Suppressor macrophage (primary cell): ENCODE measurements around the gene ZNF507.
"Not testable (repeated sequence)": the region's sequence is repeated elsewhere in the genome, so short reads cannot be mapped to it uniquely, and the experiment has no call there.

Source experiments
- DNase-seq, 4 experiments: peaks; one replicate each; pipeline ENCODE4 v3.0.0-alpha.2; 2020 to 2022

The ZNF507 gene

GRCh38 chr19:32368787-32369186, 23.4 kb downstream of the ZNF507 start:
- no peak for DNase-seq

- no peak for DNase-seq
Observed at GRCh38 chr19:32372726-32373517, 27.5 kb downstream of the ZNF507 start.

- DNase-seq, result no peak
Observed at GRCh38 chr19:32373585-32374295, 28.3 kb downstream of the ZNF507 start.

- DNase-seq, result not testable (repeated sequence)
Observed at GRCh38 chr19:32374362-32374761, 29.0 kb downstream of the ZNF507 start.

- DNase-seq, result not testable (repeated sequence)
Observed at GRCh38 chr19:32377088-32377487, 31.7 kb downstream of the ZNF507 start.

GRCh38 chr19:32380269-32380668, 34.9 kb downstream of the ZNF507 start:
- no peak for DNase-seq

GRCh38 chr19:32387701-32388392, 42.4 kb downstream of the ZNF507 start:
- no peak for DNase-seq

- DNase-seq, result no peak
Observed at GRCh38 chr19:32388393-32388855, 43.0 kb downstream of the ZNF507 start.

GRCh38 chr19:32392901-32393300, 47.5 kb downstream of the ZNF507 start:
- DNase-seq, result no peak

GRCh38 chr19:32396046-32396652, 50.7 kb downstream of the ZNF507 start:
- DNase-seq, result no peak

GRCh38 chr19:32397671-32398101, 52.3 kb downstream of the ZNF507 start:
- DNase-seq, result no peak

GRCh38 chr19:32401992-32402391, 56.6 kb downstream of the ZNF507 start:
- DNase-seq, result no peak

- no peak for DNase-seq
Observed at GRCh38 chr19:32403291-32403995, 58.0 kb downstream of the ZNF507 start.

GRCh38 chr19:32404213-32404932, 59.0 kb downstream of the ZNF507 start:
- no peak for DNase-seq

- peak; percentile 50 to 81 (median 72) for DNase-seq
Observed at GRCh38 chr19:32404933-32405430, 59.6 kb downstream of the ZNF507 start.

GRCh38 chr19:32405431-32406160, 60.2 kb downstream of the ZNF507 start, which contains the start of gene DPY19L3:
DPY19L3 (plus strand) TSS chr19:32405770; CDS start chr19:32408254, 2,484 bp downstream.
- DNase-seq, result peak; percentile 96 to 97 (median 96)

GRCh38 chr19:32406161-32407003, 61.0 kb downstream of the ZNF507 start:
- DNase-seq, result no peak

GRCh38 chr19:32407004-32407992, 61.9 kb downstream of the ZNF507 start:
- DNase-seq, result peak in 3 of 4 experiments; percentile 27 to 37 (median 35)
